Naive thymus-derived CD4-positive, alpha-beta T cell (primary cell): Measurements from ENCODE around the gene ZNF609. TPM values are rescaled to one million over a fixed set of nuclear protein-coding genes. Genes with fewer than 3 reads are reported as not detected.
"Not testable (repeated sequence)": the region's sequence is repeated elsewhere in the genome, so short reads cannot be mapped to it uniquely, and the experiment has no call there.

Experiments
- ATAC-seq: fragments of 150-1000 bp; cut with Tn5 transposase; 2 replicates; pipeline ENCODE4 v1.10.0; 2021; ENCODE audit warnings: mild to moderate bottlenecking, moderate library complexity
- CTCF ChIA-PET: fragments of 350-600 bp; sonication (Branson Sonifier 250); formaldehyde crosslinking; loops from one replicate; lab custom pipeline; 2021; ENCODE audit warnings: antibody characterized with exemption; lab: Charles Lee
- POLR2A ChIA-PET: fragments of 350-600 bp; sonication (Branson Sonifier 250); formaldehyde crosslinking; loops from one replicate; lab custom pipeline; 2021; ENCODE audit warnings: antibody characterized with exemption, inconsistent platforms; lab: Charles Lee
- DNase-seq, 9 donors: peaks; one replicate each; pipeline versions ENCODE4 v3.0.0 to v3.0.0-alpha.2; 2020 to 2022; ENCODE audit warnings: mixed read lengths in 1 of 9
- H3K27ac ChIP-seq: one replicate; pipeline ENCODE4 v1.7.0; 2013; ENCODE audit warnings: mild to moderate bottlenecking, low read depth, low read length, moderate library complexity
- H3K27me3 ChIP-seq, 2 donors: one replicate each; pipeline ENCODE4 v1.7.0; 2013; ENCODE audit warnings: low read length in 2 of 2, mild to moderate bottlenecking in 2 of 2, moderate library complexity in 2 of 2; ENCODE audit not compliant: control insufficient read depth in 2 of 2, insufficient read depth in 2 of 2
- H3K36me3 ChIP-seq, 3 experiments: 1 replicate in 2 of 3; 2 replicates in 1 of 3; pipeline ENCODE4 v1.7.0; 2013; ENCODE audit warnings: low read length in 3 of 3, mild to moderate bottlenecking in 3 of 3, moderate library complexity in 1 of 3; ENCODE audit not compliant: insufficient read depth in 3 of 3, control insufficient read depth in 2 of 3
- H3K4me1 ChIP-seq, 2 donors: one replicate each; pipeline ENCODE4 v1.7.0; 2013; ENCODE audit warnings: low read length in 2 of 2, mild to moderate bottlenecking in 2 of 2, moderate library complexity in 1 of 2; ENCODE audit not compliant: control insufficient read depth in 2 of 2, insufficient read depth in 2 of 2
- H3K4me3 ChIP-seq: 2 replicates; pipeline ENCODE4 v1.7.0; 2013; ENCODE audit warnings: mild to moderate bottlenecking, low read length
- H3K9me3 ChIP-seq, 3 experiments: 1 replicate in 2 of 3; 2 replicates in 1 of 3; pipeline ENCODE4 v1.7.0; 2013; ENCODE audit warnings: low read length in 3 of 3; ENCODE audit not compliant: control insufficient read depth in 2 of 3
- H3K27ac Mint-ChIP-seq, 9 donors: one replicate each; pipeline ENCODE4 v1.8.0; 2020 to 2022; ENCODE audit warnings: mixed read lengths in 9 of 9, mild to moderate bottlenecking in 8 of 9, moderate library complexity in 5 of 9, inconsistent platforms in 2 of 9
- H3K27me3 Mint-ChIP-seq, 5 donors: one replicate each; pipeline ENCODE4 v1.8.0; 2021 to 2022; ENCODE audit warnings: mixed read lengths in 5 of 5, mild to moderate bottlenecking in 1 of 5
- H3K36me3 Mint-ChIP-seq, 5 donors: one replicate each; pipeline ENCODE4 v1.8.0; 2020 to 2022; ENCODE audit warnings: mixed read lengths in 5 of 5, mild to moderate bottlenecking in 3 of 5, inconsistent platforms in 1 of 5
- H3K4me1 Mint-ChIP-seq, 7 donors: one replicate each; pipeline ENCODE4 v1.8.0; 2020 to 2022; ENCODE audit warnings: mixed read lengths in 7 of 7, mild to moderate bottlenecking in 3 of 7, inconsistent platforms in 1 of 7
- H3K4me3 Mint-ChIP-seq, 10 donors: one replicate each; pipeline ENCODE4 v1.8.0; 2020 to 2022; ENCODE audit warnings: mild to moderate bottlenecking in 10 of 10, mixed read lengths in 10 of 10, moderate library complexity in 6 of 10, inconsistent platforms in 2 of 10
- H3K9me3 Mint-ChIP-seq, 11 donors: one replicate each; pipeline ENCODE4 v1.8.0; 2020 to 2022; ENCODE audit warnings: mixed read lengths in 11 of 11, mild to moderate bottlenecking in 4 of 11, inconsistent platforms in 1 of 11, moderate library complexity in 1 of 11
- intact Hi-C, 2 donors: fragments of 100-400 bp; cut with micrococcal nuclease; formaldehyde crosslinking; loops; one replicate each; pipeline ENCODE4 v1.15.1; 2023
- polyA plus RNA-seq, 2 donors: library from polyadenylated mRNA; unstranded; fragments of 300-500 nt; fragmentation: Illumina TruSeq; gene quantifications; one replicate each; pipeline ENCODE4 v1.2.3, GENCODE V29; 2021
- total RNA-seq, 6 experiments: library from RNA in 5 of 6; stranded (reverse) in 5 of 6; gene quantifications; 1 replicate in 5 of 6; 2 replicates in 1 of 6; pipeline ENCODE4 v1.2.3 and lab custom pipeline; 2021 to 2026

ZNF609 gene
- total and polyA plus RNA-seq, 7 experiments from 2014 or later = 10.1 to 89.1 (median 71.9) TPM

- Histone ChIP-seq H3K9me3 (peaks cover 0 to 6% (median 0%) of the 10 kb centered on the region in 3 experiments), H3K36me3 (peaks cover 0 to 8% (median 3%) of the 10 kb centered on the region in 3 experiments), H3K4me1 (peaks cover 50 to 53% of the 10 kb centered on the region in 2 donors), H3K27ac (peak overlapping the region; percentile 47), H3K27me3 (no peaks in the 10 kb centered on the region), H3K4me3 (peak overlapping the region; percentile 5)
- CTCF ChIA-PET = interaction anchor here (0.6 to 2.4 kb wide), 11 partner anchors 13 to 231 kb away, joined by 3 to 10 read pairs (median 3); no protein-coding TSS in a partner anchor
- peak in 1 of 9 donors; percentile 13 for DNase-seq
- peak; percentile 55 for ATAC-seq
- intact Hi-C loops = loop anchor here (1.0 to 5.0 kb wide), 5 partner anchors 11 to 173 kb away; partner anchors contain the start of gene ZNF609 (in 1 of the 2)
- Mint-ChIP-seq H3K9me3 (peaks cover 0 to 16% (median 5%) of the 10 kb centered on the region in 11 donors), H3K27me3 (no peaks in the 10 kb centered on the region), H3K27ac (peak overlapping the region; percentile 37 to 87 (median 82)), H3K36me3 (peaks cover 0 to 33% (median 27%) of the 10 kb centered on the region in 5 donors), H3K4me1 (peaks cover 51 to 86% (median 72%) of the 10 kb centered on the region in 7 donors), H3K4me3 (peak overlapping the region; percentile 51 to 74 (median 68))
- POLR2A ChIA-PET = interaction anchor here (0.5 to 2.3 kb wide), 15 partner anchors 8 to 207 kb away, joined by 3 to 6 read pairs (median 3); no protein-coding TSS in a partner anchor
Measured at GRCh38 chr15:64634576-64635498, 174.5 kb downstream of the ZNF609 start.

DNA sequence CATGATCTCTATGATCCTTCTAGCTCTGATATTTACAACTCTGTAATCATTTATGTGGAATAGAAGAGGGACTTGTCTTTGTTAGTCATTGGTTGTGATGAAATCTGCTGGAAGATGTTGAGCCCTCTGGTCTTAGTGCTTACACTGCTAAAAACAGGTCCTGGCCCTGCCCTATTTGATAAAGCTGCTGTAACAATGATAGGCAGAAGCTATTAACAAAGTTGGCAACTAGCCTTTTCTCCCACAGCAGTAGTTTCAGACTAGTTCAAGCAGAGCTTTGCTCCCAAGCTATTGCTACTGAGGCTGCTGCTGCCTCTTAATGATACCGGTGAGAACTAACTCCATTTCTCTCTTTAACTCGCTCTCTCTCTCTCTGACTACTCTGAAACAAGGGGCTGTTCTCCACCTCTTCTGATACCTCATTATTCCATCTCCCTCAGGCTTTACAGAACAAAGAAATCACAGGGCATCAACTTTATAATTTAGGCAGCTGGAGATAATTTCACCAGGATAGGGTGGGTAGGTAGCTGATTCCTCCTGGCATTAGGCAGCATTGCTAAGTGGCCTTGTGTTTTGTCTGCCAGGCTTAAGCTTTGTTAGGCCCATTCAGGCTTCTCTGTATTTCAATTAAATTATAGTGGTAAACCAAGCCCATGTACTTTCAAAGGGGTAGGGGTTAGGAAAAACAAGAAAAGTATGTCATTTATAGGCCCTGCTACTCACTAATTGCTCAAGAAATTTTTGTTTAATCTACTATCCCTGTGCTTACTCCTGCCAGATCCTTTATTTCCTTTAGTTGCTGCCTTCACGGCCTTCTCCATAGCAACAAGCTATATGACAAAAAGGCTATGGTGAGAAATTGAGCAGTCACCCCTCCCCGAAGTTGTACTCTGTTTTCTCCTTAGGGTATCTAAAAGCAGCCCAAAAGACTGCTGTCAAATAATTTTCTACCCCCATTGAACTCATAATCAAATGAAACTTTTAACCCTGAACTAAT lies 175.4 kb downstream of the ZNF609 start:
- peak overlapping the region; percentile 15 for H3K27ac ChIP-seq
- ChIA-PET CTCF (interaction anchor here (0.8 to 2.4 kb wide), 6 partner anchors 12 to 208 kb away, joined by 3 to 10 read pairs (median 3); no protein-coding TSS in a partner anchor), POLR2A (interaction anchor here (0.6 to 2.3 kb wide), 9 partner anchors 8 to 120 kb away, joined by 3 to 6 read pairs (median 3); no protein-coding TSS in a partner anchor)
- H3K27ac Mint-ChIP-seq = peak overlapping the region; percentile 13 to 86 (median 82)
- ATAC-seq (peak; percentile 25), DNase-seq (no peak)
- H3K4me1 Mint-ChIP-seq = peaks cover 55 to 86% (median 72%) of the 10 kb centered on the region in 7 donors
- peaks cover 55 to 59% of the 10 kb centered on the region in 2 donors for H3K4me1 ChIP-seq
- peaks cover 0 to 38% (median 27%) of the 10 kb centered on the region in 5 donors for H3K36me3 Mint-ChIP-seq
- peaks cover 0 to 16% (median 5%) of the 10 kb centered on the region in 11 donors for H3K9me3 Mint-ChIP-seq
- H3K36me3 ChIP-seq = peaks cover 0 to 8% (median 3%) of the 10 kb centered on the region in 3 experiments
- peak overlapping the region; percentile 8 to 73 (median 52) for H3K4me3 Mint-ChIP-seq
- H3K4me3 ChIP-seq = no peak overlapping the region
- no peaks in the 10 kb centered on the region for H3K27me3 ChIP-seq
- intact Hi-C loops = loop anchor here (2.0 to 5.0 kb wide), 2 partner anchors 15 to 38 kb away; no protein-coding TSS in a partner anchor
- H3K9me3 ChIP-seq = peaks cover 0 to 6% (median 0%) of the 10 kb centered on the region in 3 experiments
- H3K27me3 Mint-ChIP-seq = no peaks in the 10 kb centered on the region

DNA sequence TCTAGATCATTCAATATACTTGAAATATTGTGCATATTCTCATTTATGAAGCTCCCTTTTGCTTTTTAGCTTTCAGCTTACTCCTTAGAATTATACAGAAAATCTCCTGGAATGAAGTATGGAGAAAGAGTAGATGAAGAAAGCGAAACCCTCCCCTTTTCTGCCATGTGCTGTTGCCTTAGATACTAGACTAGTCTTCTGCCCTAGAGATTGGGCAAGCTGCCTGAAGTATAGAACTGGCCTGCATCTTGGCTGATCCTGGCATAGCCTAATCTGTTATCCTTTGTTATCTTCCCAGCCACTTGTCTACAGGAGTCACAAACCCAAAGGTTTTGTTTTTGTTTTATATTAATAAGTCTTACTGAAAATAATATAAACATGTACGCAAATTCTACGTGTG lies 176.2 kb downstream of the ZNF609 start:
- H3K27me3 ChIP-seq = no peaks in the 10 kb centered on the region
- intact Hi-C loops = loop anchor here in 1 of 2 donors (5.0 kb wide), 1 partner anchor 39 kb away; no protein-coding TSS in a partner anchor
- Mint-ChIP-seq H3K4me1 (peaks cover 55 to 86% (median 72%) of the 10 kb centered on the region in 7 donors), H3K4me3 (peak overlapping the region in 3 of 10 donors; percentile 5 to 73 (median 52)), H3K27me3 (no peaks in the 10 kb centered on the region), H3K9me3 (peaks cover 0 to 16% (median 5%) of the 10 kb centered on the region in 11 donors), H3K36me3 (peaks cover 0 to 39% (median 27%) of the 10 kb centered on the region in 5 donors), H3K27ac (peak overlapping the region; percentile 13 to 84 (median 51))
- no peak for ATAC-seq
- H3K4me1 ChIP-seq = peaks cover 51 to 62% of the 10 kb centered on the region in 2 donors
- DNase-seq = no peak
- CTCF ChIA-PET = interaction anchor here (1.7 kb wide), 1 partner anchor 136 kb away, joined by 3 read pairs; no protein-coding TSS in a partner anchor
- peaks cover 0 to 8% (median 3%) of the 10 kb centered on the region in 3 experiments for H3K36me3 ChIP-seq
- H3K4me3 ChIP-seq = no peak overlapping the region
- POLR2A ChIA-PET = interaction anchor here (1.1 to 1.8 kb wide), 3 partner anchors 9 to 15 kb away, joined by 3 to 6 read pairs (median 3); no protein-coding TSS in a partner anchor
- peaks cover 0 to 6% (median 0%) of the 10 kb centered on the region in 3 experiments for H3K9me3 ChIP-seq
- H3K27ac ChIP-seq = no peak overlapping the region

DNA sequence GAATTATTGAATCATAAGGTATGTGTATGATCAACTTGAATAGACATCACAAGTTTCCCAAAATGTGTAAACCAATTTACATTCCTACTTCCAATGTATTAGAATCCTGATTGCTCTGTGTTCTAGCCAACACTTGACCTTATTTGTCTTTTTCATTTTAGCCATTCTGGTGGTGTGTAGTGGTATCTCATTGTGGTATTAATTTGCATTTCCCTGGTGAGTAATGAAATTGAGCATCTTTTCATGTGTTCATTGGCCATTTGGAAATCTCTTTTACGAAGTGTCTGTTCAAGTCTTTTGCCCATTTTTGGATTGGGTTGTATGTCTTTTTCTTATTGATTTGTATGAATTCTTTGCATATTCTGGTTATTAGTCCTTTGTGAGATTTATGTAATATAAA lies 177.0 kb downstream of the ZNF609 start:
- peaks cover 55 to 90% (median 68%) of the 10 kb centered on the region in 7 donors for H3K4me1 Mint-ChIP-seq
- peaks cover 0 to 43% (median 27%) of the 10 kb centered on the region in 5 donors for H3K36me3 Mint-ChIP-seq
- Histone ChIP-seq H3K36me3 (peaks cover 0 to 11% (median 3%) of the 10 kb centered on the region in 3 experiments), H3K9me3 (peaks cover 0 to 6% (median 0%) of the 10 kb centered on the region in 3 experiments), H3K4me1 (peaks cover 45 to 62% of the 10 kb centered on the region in 2 donors), H3K4me3 (no peak overlapping the region), H3K27me3 (no peaks in the 10 kb centered on the region), H3K27ac (no peak overlapping the region)
- CTCF ChIA-PET = no interaction called here
- no peak overlapping the region for H3K4me3 Mint-ChIP-seq
- POLR2A ChIA-PET = no interaction called here
- H3K27me3 Mint-ChIP-seq = no peaks in the 10 kb centered on the region
- peaks cover 0 to 16% (median 5%) of the 10 kb centered on the region in 11 donors for H3K9me3 Mint-ChIP-seq
- intact Hi-C loops = loop anchor here in 1 of 2 donors (5.0 kb wide), 1 partner anchor 40 kb away; no protein-coding TSS in a partner anchor
- DNase-seq = no peak
- no peak for ATAC-seq
- H3K27ac Mint-ChIP-seq = peak overlapping the region in 2 of 9 donors; percentile 31 to 62

GRCh38 chr15:64639744-64640143 lies 179.4 kb downstream of the ZNF609 start:
- peaks cover 40 to 41% of the 10 kb centered on the region in 2 donors for H3K4me1 ChIP-seq
- POLR2A ChIA-PET = interaction anchor here (1.0 kb wide), 1 partner anchor 12 kb away, joined by 4 read pairs; no protein-coding TSS in a partner anchor
- Mint-ChIP-seq H3K4me3 (peak overlapping the region in 5 of 10 donors; percentile 26 to 63 (median 38)), H3K4me1 (peaks cover 40 to 86% (median 65%) of the 10 kb centered on the region in 7 donors), H3K36me3 (peaks cover 0 to 51% (median 34%) of the 10 kb centered on the region in 5 donors), H3K9me3 (peaks cover 0 to 16% (median 5%) of the 10 kb centered on the region in 11 donors), H3K27ac (peak overlapping the region in 7 of 9 donors; percentile 8 to 89 (median 71))
- H3K27me3 Mint-ChIP-seq, DNase-seq, H3K4me3 ChIP-seq, H3K27me3 ChIP-seq, CTCF ChIA-PET, H3K27ac ChIP-seq, H3K9me3 ChIP-seq: not testable (repeated sequence)
- intact Hi-C loops = loop anchor here in 1 of 2 donors (5.0 kb wide), 1 partner anchor 42 kb away; no protein-coding TSS in a partner anchor
- peaks cover 0 to 11% (median 3%) of the 10 kb centered on the region in 3 experiments for H3K36me3 ChIP-seq
- peak; percentile 57 for ATAC-seq
